Mesenchymal stem cell (in vitro differentiated cells and primary cell): Measurements from ENCODE around the gene ZIC2.
A peak's percentile ranks its signal among the peaks of the same experiment; 100 is the strongest.

Source experiments
- DNase-seq: peaks from one replicate; pipeline ENCODE4 v3.0.0-alpha.2; 2013
- H2AFZ ChIP-seq: one replicate; pipeline ENCODE4 v1.6.1; 2013; ENCODE audit warnings: low read depth, mild to moderate bottlenecking, control low read depth, inconsistent platforms, low read length, moderate library complexity
- H2AK5ac ChIP-seq: 2 replicates; pipeline ENCODE4 v1.6.1; 2013; ENCODE audit warnings: low read length, moderate library complexity, mild to moderate bottlenecking, inconsistent platforms; ENCODE audit not compliant: severe bottlenecking
- H2BK120ac ChIP-seq: one replicate; pipeline ENCODE4 v1.6.1; 2013; ENCODE audit warnings: low read depth, mild to moderate bottlenecking, inconsistent platforms, low read length, moderate library complexity
- H2BK12ac ChIP-seq, 2 experiments: one replicate each; pipeline ENCODE4 v1.6.1; 2013; ENCODE audit warnings: inconsistent platforms in 2 of 2, low read length in 2 of 2, mild to moderate bottlenecking in 2 of 2, moderate library complexity in 2 of 2, control low read depth in 1 of 2
- H2BK15ac ChIP-seq: one replicate; pipeline ENCODE4 v1.6.1; 2013; ENCODE audit warnings: mild to moderate bottlenecking, low read depth, inconsistent platforms; ENCODE audit not compliant: poor library complexity, severe bottlenecking
- H2BK5ac ChIP-seq: 2 replicates; pipeline ENCODE4 v1.6.1; 2013; ENCODE audit warnings: low read depth, mild to moderate bottlenecking, low read length, control low read depth, inconsistent platforms; ENCODE audit not compliant: poor library complexity, severe bottlenecking
- H3K14ac ChIP-seq, 2 experiments: one replicate each; pipeline ENCODE4 v1.6.1; 2013; ENCODE audit warnings: inconsistent platforms in 2 of 2, low read length in 2 of 2, control low read depth in 1 of 2, mild to moderate bottlenecking in 1 of 2, moderate library complexity in 1 of 2
- H3K18ac ChIP-seq, 2 experiments: one replicate each; pipeline ENCODE4 v1.6.1; 2013; ENCODE audit warnings: inconsistent platforms in 2 of 2, low read length in 2 of 2, control low read depth in 1 of 2, low read depth in 1 of 2, mild to moderate bottlenecking in 1 of 2
- H3K23ac ChIP-seq, 2 experiments: one replicate each; pipeline ENCODE4 v1.6.1; 2013; ENCODE audit warnings: inconsistent platforms in 2 of 2, low read length in 2 of 2, mild to moderate bottlenecking in 2 of 2, moderate library complexity in 2 of 2, control low read depth in 1 of 2
- H3K27ac ChIP-seq: 2 replicates; pipeline ENCODE4 v1.5.1; 2013; ENCODE audit warnings: mild to moderate bottlenecking, moderate library complexity, low read length, control low read depth, inconsistent platforms; ENCODE audit not compliant: poor library complexity, severe bottlenecking
- H3K27me3 ChIP-seq, 2 experiments: 2 replicates each; pipeline versions ENCODE4 v1.6.1 to v1.7.0; 2013; ENCODE audit warnings: low read length in 2 of 2, mild to moderate bottlenecking in 2 of 2, moderate library complexity in 2 of 2, control low read depth in 1 of 2, inconsistent platforms in 1 of 2; ENCODE audit not compliant: control insufficient read depth in 1 of 2, insufficient read depth in 1 of 2
- H3K36me3 ChIP-seq, 2 experiments: 2 replicates each; pipeline versions ENCODE4 v1.6.1 to v1.7.0; 2013; ENCODE audit warnings: low read length in 2 of 2, control low read depth in 1 of 2, inconsistent platforms in 1 of 2, low read depth in 1 of 2, mild to moderate bottlenecking in 1 of 2; ENCODE audit not compliant: insufficient read depth in 2 of 2, control insufficient read depth in 1 of 2
- H3K4ac ChIP-seq, 2 experiments: one replicate each; pipeline ENCODE4 v1.6.1; 2013; ENCODE audit warnings: inconsistent platforms in 2 of 2, low read length in 2 of 2, mild to moderate bottlenecking in 2 of 2, moderate library complexity in 2 of 2, control low read depth in 1 of 2, low read depth in 1 of 2
- H3K4me1 ChIP-seq: 2 replicates; pipeline ENCODE4 v1.6.1; 2013; ENCODE audit warnings: low read depth, low read length, control low read depth; ENCODE audit not compliant: control insufficient read depth, insufficient read depth
- H3K4me2 ChIP-seq: 2 replicates; pipeline ENCODE4 v1.6.1; 2013; ENCODE audit warnings: low read length, mild to moderate bottlenecking, inconsistent platforms; ENCODE audit not compliant: poor library complexity, severe bottlenecking
- H3K4me3 ChIP-seq, 2 experiments: 2 replicates each; pipeline versions ENCODE4 v1.5.1 to v1.7.0; 2013; ENCODE audit warnings: low read length in 2 of 2, mild to moderate bottlenecking in 2 of 2, control low read depth in 1 of 2, low read depth in 1 of 2; ENCODE audit not compliant: insufficient read depth in 1 of 2
- H3K79me1 ChIP-seq: replicated peaks from 2 replicates; pipeline ENCODE4 v1.6.1; 2013; ENCODE audit warnings: mild to moderate bottlenecking, control low read depth, low read length, inconsistent platforms; ENCODE audit not compliant: poor library complexity, severe bottlenecking
- H3K9ac ChIP-seq: 2 replicates; pipeline ENCODE4 v1.7.0; 2013; ENCODE audit warnings: mild to moderate bottlenecking, low read length, moderate library complexity
- H3K9me3 ChIP-seq: 2 replicates; pipeline ENCODE4 v1.7.0; 2013; ENCODE audit warnings: mild to moderate bottlenecking, low read length; ENCODE audit not compliant: control insufficient read depth
- H4K8ac ChIP-seq: one replicate; pipeline ENCODE4 v1.6.1; 2013; ENCODE audit warnings: inconsistent platforms, mild to moderate bottlenecking, low read length, moderate library complexity
- H4K91ac ChIP-seq: one replicate; pipeline ENCODE4 v1.6.1; 2013; ENCODE audit warnings: mild to moderate bottlenecking, low read length, inconsistent platforms
- WGBS: methylation state at CpG from one replicate; pipeline ENCODE4 v1.1.7; 2013; ENCODE audit warnings: mixed read lengths; 5-methylcytosine and 5-hydroxymethylcytosine counted together

The ZIC2 gene

DNA sequence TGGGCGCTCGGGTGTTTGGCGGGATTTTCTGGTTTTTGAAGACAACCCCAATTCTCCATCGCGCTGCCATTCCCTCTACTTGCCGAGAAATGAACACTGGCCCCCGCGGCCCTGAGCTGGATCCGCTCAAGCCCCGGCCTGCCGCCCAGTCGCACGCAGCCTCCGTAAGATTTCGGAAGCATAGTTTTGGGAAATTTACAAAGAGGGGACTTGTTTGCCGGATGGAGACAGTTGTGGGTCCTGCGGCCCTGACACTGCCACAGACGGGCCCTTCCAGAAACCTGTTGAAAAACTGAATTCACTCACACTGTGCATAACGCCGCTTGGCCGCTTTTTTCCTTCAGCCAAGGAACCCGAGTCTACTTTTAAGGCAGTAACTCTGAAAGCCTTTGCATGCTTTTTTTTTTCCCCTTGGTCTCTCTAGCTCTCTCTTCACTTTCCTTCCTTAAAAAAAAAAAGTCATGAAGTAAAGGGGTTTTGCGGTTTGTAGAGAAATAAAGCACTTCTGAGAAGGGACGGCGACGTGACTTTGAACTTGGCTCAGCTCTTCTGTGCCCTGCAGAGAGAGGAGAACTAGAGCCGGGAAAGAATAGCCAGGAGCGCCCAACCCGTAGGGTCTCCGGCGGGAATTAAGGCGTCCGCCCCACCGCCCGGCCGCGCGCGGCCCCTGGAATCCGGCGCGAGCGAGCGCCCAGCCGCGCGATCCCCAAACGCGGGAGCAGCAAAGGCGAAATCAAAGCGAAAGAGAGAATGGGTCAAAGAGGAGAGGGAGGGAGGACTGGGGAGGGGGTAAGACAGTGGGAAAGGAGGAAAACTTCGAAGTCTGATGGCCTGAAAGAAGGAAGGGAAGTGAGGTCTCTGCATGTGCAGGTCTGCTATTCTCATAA lies 3.4 kb upstream of the ZIC2 start:
- Histone ChIP-seq H3K4me1 (peaks cover 5% of the 10 kb centered on the region), H3K4me2 (peak overlapping the region; percentile 89), H3K27me3 (peaks cover 4 to 84% of the 10 kb centered on the region in 2 experiments), H3K79me1 (peaks cover 13% of the 10 kb centered on the region), H3K36me3 (peaks cover 0 to 10% of the 10 kb centered on the region in 2 experiments), H2BK120ac (no peak overlapping the region), H3K18ac (no peak overlapping the region), H4K91ac (no peak overlapping the region), H2BK12ac (no peak overlapping the region), H2AK5ac (no peak overlapping the region), H2BK15ac (no peak overlapping the region), H3K23ac (no peak overlapping the region), H2AFZ (no peak overlapping the region), H3K9ac (no peak overlapping the region), H3K27ac (peak overlapping the region; percentile 52), H3K4me3 (peak overlapping the region; percentile 36 to 38), H3K4ac (no peak overlapping the region), H2BK5ac (peak overlapping the region; percentile 32), H3K14ac (no peak overlapping the region), H3K9me3 (peaks cover 6% of the 10 kb centered on the region), H4K8ac (no peak overlapping the region)
- DNase-seq, result no peak
- WGBS, result 20% methylated on average over 50 of the region's 52 CpGs

DNA sequence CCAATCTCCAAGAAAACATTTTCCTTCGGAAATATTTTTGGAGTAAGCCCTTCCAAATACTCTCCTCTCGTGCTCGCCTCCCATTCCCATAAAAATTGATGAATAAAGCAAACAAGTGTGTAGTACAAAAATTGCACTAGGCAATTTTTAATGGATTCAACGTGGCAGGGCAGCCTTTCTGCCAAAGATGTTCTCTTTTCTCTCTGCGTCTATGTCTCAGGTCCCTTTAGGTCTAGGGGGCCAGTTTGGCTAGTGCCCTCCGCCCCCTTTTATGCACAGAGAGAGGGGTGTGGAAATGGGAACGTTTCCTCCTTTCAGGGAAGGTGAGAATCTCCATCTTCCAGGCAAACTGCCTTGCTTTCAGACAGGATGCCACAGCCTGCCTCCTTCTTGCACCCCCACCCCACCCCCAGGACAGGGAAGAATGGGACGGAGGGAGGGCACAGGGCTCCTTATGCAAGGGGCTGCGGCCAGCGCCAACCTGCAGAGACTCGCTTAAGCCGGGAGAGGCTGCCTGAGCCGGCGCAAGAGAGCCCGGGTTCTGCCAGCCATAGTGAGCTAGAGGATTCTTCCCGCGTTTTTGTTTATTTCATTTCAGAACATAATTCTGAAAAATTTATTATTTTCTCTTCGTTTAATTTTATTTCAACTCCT lies 2.7 kb upstream of the ZIC2 start:
- H3K27ac ChIP-seq, result peak overlapping the region; percentile 52
- peak overlapping the region in 1 of 2 experiments; percentile 1 for H3K23ac ChIP-seq
- no peak overlapping the region for H3K9ac ChIP-seq
- H2BK15ac ChIP-seq, result no peak overlapping the region
- H2BK120ac ChIP-seq, result no peak overlapping the region
- H3K14ac ChIP-seq, result no peak overlapping the region
- H3K79me1 ChIP-seq, result peaks cover 13% of the 10 kb centered on the region
- peaks cover 6% of the 10 kb centered on the region for H3K9me3 ChIP-seq
- no peak overlapping the region for H4K91ac ChIP-seq
- no peak overlapping the region for H2BK5ac ChIP-seq
- H2BK12ac ChIP-seq, result no peak overlapping the region
- H3K27me3 ChIP-seq, result peaks cover 4 to 84% of the 10 kb centered on the region in 2 experiments
- 0% methylated on average over 10 of the region's 18 CpGs for WGBS
- no peak overlapping the region for H3K18ac ChIP-seq
- peaks cover 5% of the 10 kb centered on the region for H3K4me1 ChIP-seq
- peaks cover 0 to 16% of the 10 kb centered on the region in 2 experiments for H3K36me3 ChIP-seq
- H2AFZ ChIP-seq, result no peak overlapping the region
- no peak overlapping the region for H3K4ac ChIP-seq
- H3K4me2 ChIP-seq, result peak overlapping the region; percentile 89
- DNase-seq, result no peak
- H4K8ac ChIP-seq, result no peak overlapping the region
- peak overlapping the region in 1 of 2 experiments; percentile 65 for H3K4me3 ChIP-seq
- no peak overlapping the region for H2AK5ac ChIP-seq

DNA sequence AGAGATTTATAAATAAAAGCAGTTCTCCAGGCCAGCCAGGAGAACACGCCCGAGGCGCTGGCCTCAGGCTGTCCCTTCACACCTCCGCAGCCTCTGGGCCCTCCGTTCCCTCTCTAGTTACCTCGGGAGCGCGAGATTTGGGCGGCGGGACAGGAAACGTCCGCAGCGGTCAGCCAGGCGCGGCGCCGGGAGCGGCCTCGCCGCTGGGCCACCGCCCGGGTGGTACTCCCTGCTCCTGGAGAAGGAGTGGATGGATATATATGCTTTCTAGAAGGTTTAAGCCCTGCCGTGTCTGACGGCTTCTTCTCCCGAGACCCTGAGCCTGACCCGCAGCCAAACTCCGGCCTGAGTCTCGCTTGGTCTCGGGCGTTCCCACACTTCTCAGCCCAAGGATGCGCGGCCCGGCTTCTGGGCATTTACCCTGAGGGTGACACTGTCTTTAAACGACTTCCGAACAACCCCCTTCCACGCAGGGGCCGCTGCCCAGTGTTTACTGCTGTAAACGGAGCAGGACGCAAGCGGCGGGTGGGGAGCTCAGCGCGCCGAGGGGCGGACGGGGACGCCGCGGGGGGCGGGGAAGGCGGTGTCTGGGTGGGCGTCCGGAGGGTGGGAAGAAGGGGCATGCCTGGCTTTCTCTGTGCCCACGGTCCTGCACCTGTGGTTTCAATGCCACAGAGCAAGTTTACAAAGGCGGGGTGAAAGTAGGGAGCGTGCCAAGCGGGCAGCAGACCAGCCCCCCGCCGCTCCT lies 2.0 kb upstream of the ZIC2 start:
- Histone ChIP-seq H2BK120ac (no peak overlapping the region), H2AK5ac (no peak overlapping the region), H3K18ac (no peak overlapping the region), H3K4ac (no peak overlapping the region), H3K4me3 (peak overlapping the region; percentile 44 to 65), H3K36me3 (peaks cover 0 to 20% of the 10 kb centered on the region in 2 experiments), H2AFZ (no peak overlapping the region), H3K79me1 (peaks cover 12% of the 10 kb centered on the region), H2BK12ac (no peak overlapping the region), H3K14ac (no peak overlapping the region), H3K4me2 (peak overlapping the region; percentile 89), H2BK15ac (peak overlapping the region; percentile 4), H2BK5ac (peak overlapping the region; percentile 90), H3K9ac (no peak overlapping the region), H3K23ac (no peak overlapping the region), H3K9me3 (peaks cover 6% of the 10 kb centered on the region), H3K27ac (peak overlapping the region; percentile 71), H4K91ac (no peak overlapping the region), H3K4me1 (peaks cover 5% of the 10 kb centered on the region), H3K27me3 (peaks cover 3 to 84% of the 10 kb centered on the region in 2 experiments), H4K8ac (no peak overlapping the region)
- WGBS, result 2% methylated on average over 38 of the region's 59 CpGs
- DNase-seq, result no peak
